GM19467 (cell line): ENCODE results near the gene RAB5IF.
"Not testable (repeated sequence)": the region's sequence is repeated elsewhere in the genome, so short reads cannot be mapped to it uniquely, and the experiment has no call there.

Source experiments
- ATAC-seq: cut with Tn5 transposase; IDR thresholded peaks from one replicate; pipeline ENCODE4 v1.9.1; 2021; ENCODE audit warnings: mild to moderate bottlenecking, moderate library complexity; ENCODE audit not compliant: unreplicated experiment

RAB5IF gene, protein sequence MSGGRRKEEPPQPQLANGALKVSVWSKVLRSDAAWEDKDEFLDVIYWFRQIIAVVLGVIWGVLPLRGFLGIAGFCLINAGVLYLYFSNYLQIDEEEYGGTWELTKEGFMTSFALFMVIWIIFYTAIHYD

DNA sequence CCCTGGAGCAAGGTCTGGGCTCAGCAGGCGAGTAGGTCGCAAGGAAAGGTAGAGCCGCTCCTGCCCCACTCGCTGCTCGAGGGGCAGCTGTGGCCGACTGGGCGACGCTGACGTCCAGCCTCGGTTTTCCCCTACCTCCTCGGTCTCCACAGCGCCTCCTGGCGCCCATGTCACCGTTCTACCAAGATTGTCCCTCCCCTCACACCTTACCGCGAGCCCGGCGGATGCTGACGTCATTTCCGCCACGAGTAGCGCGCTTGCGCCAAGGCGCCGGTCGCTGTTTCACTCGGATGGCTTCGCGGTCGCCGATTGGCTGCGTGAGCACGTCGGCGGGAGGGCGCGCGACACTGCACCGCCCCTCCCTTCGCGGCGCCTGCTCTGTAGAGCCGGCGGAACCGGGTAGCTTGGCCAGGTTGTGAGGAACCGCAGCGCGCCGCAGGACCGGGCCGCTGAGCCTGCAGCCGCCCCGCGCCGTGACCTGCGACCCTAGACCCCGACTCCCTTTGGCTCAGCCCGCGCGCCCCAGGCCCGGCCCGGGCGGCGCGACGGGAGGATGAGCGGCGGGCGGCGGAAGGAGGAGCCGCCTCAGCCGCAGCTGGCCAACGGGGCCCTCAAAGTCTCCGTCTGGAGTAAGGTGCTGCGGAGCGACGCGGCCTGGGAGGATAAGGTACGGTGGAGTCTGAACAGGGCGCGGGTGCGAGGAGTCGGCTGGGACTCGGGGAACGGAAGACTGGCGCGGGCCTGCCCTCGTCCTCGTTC is at the start of gene RAB5IF:
Gene RAB5IF, plus strand, starts transcription at position 381 of the 759 bp plus-strand sequence. Its CDS starts 173 bp downstream, at position 554.
- ATAC-seq: peak; percentile 79

DNA sequence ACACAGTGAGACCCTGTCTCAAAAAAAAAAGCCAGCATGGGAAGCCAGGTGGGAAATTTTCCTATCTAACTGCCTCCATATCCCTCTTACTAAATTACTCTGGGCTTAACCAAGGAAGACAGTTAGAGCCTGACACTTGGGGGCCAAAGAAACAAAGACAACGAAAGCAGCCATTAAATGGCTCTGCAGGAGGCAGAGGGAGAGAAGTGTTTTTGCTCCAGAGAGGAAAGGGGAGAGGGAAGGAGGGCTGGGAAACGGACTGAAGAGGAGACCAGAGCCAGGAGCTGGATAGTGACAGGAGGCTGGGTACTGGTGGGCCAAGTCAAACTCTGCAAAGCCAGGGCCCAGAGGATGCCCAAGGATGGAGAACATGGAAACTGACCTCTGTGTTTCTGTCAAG is 42.9 kb upstream of the RAB5IF start:
- ATAC-seq: no peak

DNA sequence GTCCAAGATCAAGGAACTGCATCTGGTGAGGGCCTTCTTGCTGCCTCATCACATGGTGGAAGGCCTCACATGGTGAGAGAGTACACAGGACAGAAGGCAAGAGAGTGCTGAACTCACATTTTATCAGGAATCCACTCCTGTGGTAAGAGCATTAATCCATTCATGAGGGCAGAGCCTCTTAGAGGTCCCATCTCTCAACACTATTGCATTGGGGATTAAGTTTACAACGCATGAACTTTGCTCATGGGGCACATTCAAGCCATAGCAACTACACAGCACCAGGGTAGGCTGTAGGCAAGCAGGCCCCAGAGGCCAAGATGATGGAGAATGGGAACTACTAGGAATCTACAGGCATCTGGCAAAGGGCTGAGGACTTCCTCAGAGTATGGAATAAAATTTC is 42.2 kb upstream of the RAB5IF start:
- ATAC-seq: no peak

DNA sequence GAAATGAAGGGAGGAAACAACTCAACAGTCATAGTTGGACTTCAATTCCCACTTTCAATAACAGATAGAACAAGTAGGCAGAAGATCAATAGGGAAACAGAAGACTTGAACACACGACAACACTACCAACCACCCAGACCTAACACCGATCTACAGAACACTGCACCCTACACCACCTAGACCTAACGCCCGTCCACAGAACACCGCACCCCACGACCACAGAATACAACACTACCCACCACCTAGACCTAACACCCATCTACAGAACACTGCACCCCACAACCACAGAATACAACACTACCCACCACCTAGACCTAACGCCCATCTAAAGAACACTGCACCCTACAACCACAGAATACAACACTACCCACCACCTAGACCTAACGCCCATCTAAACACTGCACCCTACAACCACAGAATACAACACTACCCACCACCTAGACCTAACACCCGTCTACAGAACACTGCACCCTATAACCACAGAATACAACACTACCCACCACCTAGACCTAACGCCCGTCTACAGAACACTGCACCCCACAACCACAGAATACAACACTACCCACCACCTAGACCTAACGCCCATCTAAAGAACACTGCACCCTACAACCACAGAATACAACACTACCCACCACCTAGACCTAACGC is 41.4 kb upstream of the RAB5IF start:
- ATAC-seq: not testable (repeated sequence)

DNA sequence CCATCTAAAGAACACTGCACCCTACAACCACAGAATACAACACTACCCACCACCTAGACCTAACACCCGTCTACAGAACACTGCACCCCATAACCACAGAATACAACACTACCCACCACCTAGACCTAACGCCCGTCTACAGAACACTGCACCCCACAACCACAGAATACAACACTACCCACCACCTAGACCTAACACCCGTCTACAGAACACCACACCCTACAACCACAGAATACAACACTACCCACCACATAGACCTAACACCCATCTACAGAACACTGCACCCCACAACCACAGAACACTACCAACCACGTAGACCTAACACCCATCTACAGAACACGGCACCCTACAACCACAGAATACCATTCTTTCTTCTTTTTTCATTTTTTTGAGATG is 40.9 kb upstream of the RAB5IF start:
- not testable (repeated sequence) for ATAC-seq

DNA sequence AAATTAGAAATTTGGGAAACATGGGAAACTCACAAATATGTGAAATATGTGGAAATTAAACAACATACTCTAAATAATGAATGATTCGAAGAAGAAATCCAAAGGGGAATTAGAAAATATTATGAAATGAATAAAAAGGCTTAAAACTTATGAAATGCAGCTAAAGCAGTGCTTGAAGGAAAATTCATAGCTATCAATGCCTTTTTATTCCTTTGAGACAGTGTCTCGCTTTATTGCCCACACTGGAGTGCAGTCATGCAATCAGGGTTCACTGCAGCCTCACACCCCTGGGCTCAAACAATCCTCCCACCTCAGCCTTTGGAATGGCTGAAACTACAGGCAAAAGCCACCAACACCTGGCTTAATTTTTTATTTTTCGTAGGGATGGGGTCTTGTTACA is 40.1 kb upstream of the RAB5IF start:
- ATAC-seq: no peak

DNA sequence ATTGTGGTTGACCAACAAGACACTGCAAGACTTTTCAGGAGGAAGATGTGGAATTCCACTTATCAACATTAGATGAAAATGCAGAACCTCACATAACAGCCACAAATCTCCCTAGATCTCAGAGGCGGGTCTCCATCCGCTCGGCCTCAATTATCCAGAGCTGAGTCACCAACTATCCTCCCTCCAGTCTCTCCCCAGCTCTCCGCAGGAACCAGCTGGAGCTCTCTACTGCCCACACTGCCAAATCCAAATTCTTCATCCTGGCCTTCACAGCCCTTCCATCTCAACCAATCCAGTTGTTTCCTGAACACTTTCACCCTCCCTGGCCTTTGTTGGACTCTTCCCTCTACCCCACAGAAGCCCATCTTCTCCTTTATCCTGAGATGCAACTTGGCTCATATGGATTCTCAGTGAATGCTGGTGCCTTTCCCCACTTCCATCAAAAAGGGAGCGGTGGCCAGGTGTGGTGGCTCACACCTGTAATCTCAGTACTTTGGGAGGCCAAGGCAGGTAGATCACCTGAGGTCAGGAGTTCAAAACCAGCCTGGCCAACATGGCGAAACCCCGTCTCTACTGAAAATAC is 35.6 kb upstream of the RAB5IF start:
- no peak for ATAC-seq

DNA sequence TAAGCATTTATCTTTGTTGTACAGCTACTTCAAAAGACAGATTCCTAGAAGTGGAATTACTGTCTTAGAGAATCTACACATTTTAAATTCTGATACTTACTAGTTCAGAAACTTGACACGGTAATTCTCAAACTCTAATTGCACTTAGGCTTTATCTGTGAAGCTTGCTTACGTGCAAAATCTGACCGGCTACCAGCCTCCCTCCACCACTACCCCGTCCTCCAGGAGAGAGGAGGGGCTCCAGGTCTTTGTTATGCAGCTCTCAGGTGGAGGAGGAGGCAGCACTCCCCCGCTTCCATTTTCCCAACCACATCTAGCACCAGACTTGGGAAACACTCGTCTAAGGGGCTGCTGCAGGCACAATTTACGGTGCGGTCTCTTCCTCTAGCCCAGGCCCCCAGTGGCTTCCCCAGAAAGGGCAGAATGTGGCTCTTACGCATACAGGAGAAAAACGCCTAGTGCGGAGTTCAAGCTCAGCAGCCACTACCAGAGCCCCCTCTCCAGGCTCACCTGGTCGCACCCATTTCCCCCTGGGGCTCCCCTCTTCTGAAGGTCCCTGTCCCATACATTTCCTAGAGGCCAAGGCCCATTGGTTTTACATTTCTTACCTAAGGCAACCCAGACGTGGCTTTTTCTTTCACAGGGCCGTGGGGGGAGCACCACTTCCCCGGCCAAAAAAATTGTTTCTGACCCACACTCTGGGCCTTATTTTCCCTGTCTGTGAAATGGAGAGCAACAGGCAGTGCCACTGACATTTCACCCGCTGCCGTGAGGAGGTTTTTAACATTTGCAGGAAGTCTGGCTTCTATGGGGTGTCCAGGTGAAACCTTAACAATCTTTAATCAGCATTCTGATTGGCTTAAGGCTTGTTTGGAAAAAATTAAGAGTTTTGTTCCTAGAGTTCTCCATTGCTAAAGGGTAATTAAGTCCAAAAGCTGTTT is 33.7 kb upstream of the RAB5IF start:
- ATAC-seq: no peak

DNA sequence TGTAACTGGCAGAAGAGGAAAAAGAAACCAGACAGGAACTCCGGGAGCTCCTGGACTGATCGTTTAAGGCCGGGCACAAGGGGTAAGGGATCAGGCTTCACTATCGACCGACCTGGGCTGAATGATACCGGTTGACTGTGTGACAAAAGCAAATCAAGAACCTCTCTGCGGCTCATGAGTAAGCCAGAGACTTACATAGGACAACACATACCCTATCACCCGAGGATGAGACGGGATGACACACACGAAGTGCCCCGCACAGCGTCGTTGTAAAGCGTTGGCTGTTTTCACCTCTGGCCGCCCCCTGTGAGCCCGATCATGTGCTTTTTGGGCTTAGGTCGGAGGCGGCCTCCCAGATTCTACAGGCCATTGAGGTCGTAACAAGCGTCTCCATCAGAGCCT is 32.9 kb upstream of the RAB5IF start:
- ATAC-seq: peak; percentile 20

DNA sequence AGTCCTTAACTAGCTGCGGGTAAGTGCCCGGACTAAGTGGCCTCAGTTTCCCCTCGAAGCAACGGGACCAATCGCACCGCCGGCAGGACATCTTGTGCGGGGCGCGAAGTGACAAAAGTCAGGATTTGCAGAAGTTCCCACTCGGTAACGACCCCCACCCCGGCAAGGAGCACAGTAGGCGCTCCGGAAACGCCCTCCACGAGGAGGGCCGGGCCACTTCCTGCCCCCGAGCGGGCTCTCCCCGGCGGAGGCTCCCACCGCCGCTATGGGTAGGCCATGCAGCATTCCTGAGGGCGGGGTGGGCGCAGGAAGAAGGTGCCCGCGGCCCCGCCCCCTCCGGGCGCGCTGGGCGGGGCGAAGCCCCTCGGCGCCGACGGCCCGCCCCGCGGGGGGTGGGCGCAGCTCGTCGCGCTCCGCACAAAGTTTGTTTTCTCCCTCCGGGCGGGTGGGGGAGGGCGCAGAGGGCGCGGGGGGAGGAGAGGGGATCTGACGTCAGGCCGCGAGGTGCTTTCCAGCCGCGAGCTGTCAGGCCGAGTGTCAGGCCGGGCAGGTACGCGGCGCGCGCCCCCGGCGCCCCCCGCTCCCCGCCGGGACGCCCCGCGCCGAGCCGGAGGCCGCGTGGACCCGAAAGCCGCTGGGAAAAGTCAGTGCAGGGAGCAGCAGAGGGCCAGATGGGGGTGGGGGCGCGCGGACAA is 32.3 kb upstream of the RAB5IF start, which contains the start of gene TGIF2:
Gene TGIF2, plus strand, starts transcription at position 495 of the 695 bp plus-strand sequence. CDS start 5,178 bp downstream, outside the sequence.
- peak; percentile 61 for ATAC-seq

DNA sequence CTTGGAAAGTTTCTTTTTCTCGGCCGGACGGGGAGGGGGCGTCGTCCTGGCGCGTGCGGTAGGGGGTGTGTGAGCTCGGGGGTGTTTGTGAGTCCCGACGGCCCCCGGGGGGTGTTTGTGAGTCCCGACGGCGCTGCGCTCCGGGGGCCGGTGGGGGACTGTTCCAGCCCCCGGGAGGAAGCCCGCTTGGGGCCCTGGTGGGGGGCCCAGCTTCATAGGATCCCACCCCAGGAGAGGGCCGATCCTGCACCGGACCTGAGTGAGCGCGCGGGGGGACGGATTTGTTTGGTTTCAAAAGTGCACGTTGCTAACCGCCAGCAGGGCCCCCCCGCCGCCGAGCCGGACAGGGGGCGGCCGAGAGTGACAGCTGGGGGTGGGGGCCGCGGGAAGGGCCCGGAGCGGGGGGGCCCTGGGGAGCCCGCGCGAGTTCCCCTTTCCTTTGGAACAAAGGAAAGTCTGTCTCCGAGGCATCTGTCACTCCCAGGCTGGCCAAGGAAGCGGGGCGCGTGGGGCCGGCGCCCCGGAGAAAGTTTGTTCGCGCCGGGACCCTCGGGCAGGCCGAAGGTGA is 31.7 kb upstream of the RAB5IF start:
- ATAC-seq: no peak

DNA sequence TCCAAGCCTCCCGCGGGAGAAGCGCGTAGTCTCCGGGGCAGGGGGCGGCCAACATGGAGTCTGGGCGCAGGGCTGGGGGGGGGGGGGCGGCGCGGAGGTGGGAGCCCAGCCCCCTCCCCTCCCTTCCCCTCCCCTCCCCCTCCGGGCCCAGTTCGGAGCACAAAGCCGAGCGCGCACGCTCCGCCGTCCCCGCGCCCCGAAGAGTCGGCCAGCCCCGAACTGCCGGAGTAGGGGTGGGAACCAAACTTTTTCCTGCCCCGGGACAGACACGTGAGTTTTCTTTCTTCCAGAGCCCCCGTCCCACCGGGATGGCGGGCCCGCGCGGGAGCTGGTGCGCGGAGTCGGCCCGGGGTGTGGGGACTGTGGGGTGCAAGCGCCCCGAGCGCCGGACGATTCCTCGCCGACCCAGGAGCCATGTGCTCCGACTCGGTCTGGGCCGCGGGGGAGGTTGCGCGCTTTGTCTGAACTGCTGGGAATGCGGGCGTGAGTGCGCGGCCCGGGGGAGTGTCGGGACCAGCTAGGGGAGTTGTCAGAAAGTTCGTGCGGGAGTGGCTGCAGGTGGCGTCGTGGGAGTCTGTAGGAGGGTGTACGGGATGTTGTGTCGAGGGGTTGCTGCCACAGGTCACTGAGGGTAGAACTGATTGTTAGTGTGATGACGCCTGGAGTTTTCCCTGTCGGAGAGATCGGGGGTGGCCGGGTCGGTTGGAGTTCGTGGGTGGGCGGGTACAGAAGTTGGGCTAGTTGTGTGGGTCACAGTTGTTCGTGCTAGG is 31.0 kb upstream of the RAB5IF start:
- ATAC-seq: no peak

DNA sequence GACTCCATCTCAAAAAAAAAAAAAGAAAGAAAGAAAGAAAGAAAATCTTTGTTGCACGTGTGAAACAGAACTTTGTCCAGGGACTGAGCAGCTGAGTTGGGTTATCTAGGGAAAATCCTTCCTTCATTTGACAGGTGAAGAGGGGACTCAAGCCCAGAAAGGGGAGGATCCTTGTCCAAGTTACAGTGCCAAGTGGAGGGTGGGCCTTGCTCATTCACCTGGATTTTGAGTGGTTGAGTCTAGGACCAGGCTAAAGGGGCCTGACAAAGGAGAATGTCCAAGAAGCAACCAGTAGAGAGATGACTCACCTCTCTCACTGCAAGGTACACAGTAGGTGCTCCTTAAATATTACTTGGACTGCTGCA is 29.5 kb upstream of the RAB5IF start:
- no peak for ATAC-seq

DNA sequence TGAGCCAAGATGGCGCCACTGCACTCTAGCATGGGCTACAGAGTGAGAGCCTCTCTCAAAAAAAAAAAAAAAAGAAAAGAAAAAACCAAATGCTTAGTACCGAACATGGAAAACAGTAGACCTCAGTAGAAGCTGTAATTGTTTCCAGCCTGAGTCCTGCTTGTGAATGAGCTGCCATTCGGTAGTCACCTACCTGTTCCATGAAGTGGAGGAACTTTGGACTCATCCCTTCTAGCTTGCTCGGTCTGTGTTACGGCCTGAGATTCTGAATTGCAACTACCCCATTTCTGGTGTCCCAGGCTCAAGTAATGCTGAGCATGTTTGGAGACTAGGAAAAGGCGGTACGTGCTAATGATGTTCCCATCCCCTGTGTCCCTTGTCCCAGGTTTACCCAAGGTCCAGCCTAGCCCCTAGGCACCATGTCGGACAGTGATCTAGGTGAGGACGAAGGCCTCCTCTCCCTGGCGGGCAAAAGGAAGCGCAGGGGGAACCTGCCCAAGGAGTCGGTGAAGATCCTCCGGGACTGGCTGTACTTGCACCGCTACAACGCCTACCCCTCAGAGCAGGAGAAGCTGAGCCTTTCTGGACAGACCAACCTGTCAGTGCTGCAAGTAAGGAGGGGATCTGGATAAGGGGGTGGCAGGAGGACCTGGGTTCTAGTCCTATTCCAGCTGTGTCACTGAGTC is 27.1 kb upstream of the RAB5IF start:
- ATAC-seq: no peak

DNA sequence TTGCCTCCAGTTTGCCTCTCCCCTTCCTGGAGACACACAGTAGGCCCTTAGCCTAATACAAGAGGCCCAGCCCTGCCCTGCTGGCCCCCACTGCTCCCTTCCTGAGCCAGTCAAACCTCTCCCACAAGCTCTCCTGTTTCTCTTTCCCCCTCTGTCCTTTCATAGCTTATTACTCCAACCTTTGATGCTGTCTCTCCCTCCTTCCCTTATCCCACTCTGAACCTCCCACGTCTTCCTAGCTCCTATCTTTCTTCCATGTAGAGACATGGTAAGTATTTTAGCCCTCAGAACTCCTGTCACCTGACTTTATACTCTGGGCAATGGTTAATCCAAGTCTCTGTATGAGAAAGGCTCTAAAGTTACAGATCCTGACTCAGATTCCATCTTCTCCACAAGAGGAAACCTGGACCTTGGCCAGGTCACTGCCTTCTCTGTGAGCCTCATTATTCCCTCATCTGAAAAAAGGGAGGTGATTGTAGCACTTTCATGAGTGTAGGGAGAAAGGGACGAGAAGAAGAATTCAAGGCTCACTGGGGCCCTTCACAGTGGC is 25.5 kb upstream of the RAB5IF start:
- ATAC-seq: no peak

DNA sequence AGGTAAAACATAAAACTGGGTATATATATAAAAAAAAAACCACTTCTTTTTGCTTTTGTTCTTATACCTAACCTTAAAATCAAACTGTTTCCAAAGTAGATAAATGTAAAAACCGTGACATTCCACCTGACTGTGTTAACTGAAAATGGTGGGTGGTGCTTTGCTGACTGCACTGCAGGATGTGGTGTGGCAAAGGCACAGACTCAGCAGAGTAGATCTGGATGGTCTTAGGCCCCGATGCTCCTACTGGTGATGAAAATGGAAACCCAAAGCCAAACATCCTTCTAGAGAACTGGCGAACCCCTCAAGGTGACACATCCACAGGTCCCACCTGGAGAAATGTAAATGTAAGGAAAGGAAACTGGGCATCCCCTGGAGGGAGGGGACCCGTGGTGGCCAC is 23.3 kb upstream of the RAB5IF start:
- ATAC-seq: no peak

DNA sequence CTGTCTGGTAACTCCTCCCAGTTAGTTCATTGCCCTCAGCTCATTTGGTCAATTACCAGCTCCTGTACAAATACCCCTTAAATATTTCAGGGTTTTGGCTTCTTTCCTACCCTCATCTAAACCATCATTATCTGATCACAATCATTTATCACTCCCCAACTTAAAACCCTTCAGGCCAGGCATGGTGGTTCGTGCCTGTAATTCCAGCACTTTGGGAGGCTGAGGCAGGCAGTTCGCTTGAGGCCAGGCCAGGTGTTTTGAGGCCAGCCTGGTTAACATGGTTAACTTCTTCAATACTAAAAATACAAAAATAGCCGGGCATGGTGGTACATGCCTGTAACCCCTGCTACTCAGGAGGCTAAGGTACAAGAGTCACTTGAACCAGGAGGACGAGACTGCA is 22.8 kb upstream of the RAB5IF start:
- ATAC-seq: no peak

DNA sequence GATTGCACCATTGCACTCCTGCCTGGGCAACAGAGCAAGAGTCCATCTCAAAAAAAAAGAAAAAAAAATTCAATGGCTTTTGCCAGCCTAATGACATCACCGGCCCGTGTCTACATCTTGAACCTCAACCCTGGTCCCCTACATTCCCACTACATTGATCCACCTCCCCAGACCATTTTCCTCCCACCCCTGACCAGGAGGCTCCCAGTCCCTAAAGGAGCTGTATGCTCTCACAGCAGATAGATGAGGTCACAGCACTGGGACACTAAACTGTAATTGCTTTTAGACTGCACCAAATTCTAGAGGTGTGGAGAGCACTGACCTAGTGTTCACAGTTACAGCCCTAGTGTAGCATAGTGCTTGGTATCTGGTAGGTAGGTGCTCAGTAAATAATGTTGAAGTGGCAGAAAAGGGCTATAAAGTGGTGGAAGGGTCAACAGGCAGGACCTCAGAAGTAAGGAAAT is 21.5 kb upstream of the RAB5IF start:
- ATAC-seq: no peak
